ENCODE measurements around the gene NUP98. TPM values are rescaled to one million over a fixed set of nuclear protein-coding genes. Genes with fewer than 3 reads are reported as not detected.

The NUP98 gene
- total and polyA plus RNA-seq, 10 of the 15 experiments (the other 5 are each of a cell fraction or from before 2014, with no cell fraction given): 21.7 to 108 (median 78.9) TPM

DNA sequence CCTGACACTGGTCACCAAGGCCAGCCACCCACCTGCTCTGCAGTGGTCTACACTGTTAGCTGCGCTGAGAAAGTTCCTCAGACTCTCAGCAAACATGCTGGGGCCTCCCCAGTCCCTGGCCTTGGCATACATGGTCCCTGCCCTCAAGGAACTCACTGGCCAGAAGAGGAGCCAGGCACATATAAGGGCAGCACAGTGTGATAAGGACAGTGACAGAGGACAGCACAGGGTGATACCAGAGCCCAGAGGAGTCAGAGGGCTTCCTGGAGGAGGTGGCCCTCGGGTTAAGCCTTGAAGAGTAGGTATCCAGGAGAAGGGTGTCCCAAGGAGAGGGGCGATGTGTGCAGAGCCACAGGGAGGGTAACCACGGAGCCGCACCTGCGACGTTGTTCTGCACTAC is 151.8 kb downstream of the NUP98 start (continued):
- TF ChIP-seq WRNIP1 (IDR thresholded peaks at IDR 0.05; ENCODE audit: borderline replicate concordance, low read depth, low read length) (no peak), NBN (IDR thresholded peaks at IDR 0.05) (no peak)
- TF ChIP-seq, protein P1, sequence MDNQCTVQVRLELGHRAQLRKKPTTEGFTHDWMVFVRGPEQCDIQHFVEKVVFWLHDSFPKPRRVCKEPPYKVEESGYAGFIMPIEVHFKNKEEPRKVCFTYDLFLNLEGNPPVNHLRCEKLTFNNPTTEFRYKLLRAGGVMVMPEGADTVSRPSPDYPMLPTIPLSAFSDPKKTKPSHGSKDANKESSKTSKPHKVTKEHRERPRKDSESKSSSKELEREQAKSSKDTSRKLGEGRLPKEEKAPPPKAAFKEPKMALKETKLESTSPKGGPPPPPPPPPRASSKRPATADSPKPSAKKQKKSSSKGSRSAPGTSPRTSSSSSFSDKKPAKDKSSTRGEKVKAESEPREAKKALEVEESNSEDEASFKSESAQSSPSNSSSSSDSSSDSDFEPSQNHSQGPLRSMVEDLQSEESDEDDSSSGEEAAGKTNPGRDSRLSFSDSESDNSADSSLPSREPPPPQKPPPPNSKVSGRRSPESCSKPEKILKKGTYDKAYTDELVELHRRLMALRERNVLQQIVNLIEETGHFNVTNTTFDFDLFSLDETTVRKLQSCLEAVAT (IDR thresholded peaks at IDR 0.05): no peak
- TF ChIP-seq, protein P2, sequence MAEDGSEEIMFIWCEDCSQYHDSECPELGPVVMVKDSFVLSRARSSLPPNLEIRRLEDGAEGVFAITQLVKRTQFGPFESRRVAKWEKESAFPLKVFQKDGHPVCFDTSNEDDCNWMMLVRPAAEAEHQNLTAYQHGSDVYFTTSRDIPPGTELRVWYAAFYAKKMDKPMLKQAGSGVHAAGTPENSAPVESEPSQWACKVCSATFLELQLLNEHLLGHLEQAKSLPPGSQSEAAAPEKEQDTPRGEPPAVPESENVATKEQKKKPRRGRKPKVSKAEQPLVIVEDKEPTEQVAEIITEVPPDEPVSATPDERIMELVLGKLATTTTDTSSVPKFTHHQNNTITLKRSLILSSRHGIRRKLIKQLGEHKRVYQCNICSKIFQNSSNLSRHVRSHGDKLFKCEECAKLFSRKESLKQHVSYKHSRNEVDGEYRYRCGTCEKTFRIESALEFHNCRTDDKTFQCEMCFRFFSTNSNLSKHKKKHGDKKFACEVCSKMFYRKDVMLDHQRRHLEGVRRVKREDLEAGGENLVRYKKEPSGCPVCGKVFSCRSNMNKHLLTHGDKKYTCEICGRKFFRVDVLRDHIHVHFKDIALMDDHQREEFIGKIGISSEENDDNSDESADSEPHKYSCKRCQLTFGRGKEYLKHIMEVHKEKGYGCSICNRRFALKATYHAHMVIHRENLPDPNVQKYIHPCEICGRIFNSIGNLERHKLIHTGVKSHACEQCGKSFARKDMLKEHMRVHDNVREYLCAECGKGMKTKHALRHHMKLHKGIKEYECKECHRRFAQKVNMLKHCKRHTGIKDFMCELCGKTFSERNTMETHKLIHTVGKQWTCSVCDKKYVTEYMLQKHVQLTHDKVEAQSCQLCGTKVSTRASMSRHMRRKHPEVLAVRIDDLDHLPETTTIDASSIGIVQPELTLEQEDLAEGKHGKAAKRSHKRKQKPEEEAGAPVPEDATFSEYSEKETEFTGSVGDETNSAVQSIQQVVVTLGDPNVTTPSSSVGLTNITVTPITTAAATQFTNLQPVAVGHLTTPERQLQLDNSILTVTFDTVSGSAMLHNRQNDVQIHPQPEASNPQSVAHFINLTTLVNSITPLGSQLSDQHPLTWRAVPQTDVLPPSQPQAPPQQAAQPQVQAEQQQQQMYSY (CRISPR knock-in tag; IDR thresholded peaks at IDR 0.05): no peak

DNA sequence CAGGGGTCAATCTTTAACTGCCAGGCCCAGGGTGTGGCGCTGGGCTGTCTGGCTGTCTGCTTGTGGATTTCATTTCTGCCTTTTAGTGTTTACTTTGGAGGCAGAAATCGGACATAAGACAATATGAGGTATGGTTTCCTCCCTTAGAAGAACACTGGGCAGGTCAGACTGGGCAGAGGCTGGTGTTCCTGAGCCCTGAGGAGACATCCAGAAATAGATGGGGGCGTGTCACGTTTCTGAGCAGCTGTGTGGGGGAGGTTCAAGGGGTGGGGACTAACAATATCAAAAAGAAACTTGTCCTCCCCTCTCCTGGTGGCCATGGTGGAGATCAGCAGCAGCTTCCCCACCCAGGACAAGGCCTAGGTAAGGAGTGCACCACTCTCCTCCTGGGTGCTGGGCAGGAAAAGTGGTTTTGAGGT is 152.5 kb downstream of the NUP98 start, which contains the start of gene ART1:
TSS of gene ART1 (plus strand) at position 312 of the 419 bp plus-strand sequence. CDS start 14,086 bp downstream, outside the sequence.
- DNase-seq (ENCODE audit: low read depth, low spot score): no peak
- WGBS (ENCODE audit: insufficient coverage, insufficient replicate concordance, low lambda C conversion rate, missing lambda C conversion rate): 25% methylated on average over 4 of the region's 4 CpGs
- no peaks in the 10 kb centered on the region for H3K79me2 ChIP-seq (ENCODE audit: control insufficient read depth, insufficient read depth, low read length)
- H3K4me3 ChIP-seq: no peak within 1 kb of the TSS
- no peaks in the 10 kb centered on the region for H4K20me1 ChIP-seq (ENCODE audit: control insufficient read depth, insufficient read depth)
- no peaks in the 10 kb centered on the region; the same call in 2 of the 3 replicates for H3K9me3 ChIP-seq (replicated peaks; ENCODE audit: control insufficient read depth, insufficient read depth, low read length)
- no TSS peak for BruUV-seq (replicated peaks)
- ChIA-PET RAD21 (ENCODE audit: unreplicated experiment) (no interaction called here), SMC1A (ENCODE audit: uncharacterized antibody, unreplicated experiment) (no interaction called here), CTCF (no interaction called here), POLR2A (no interaction called here)
- no peaks in the 10 kb centered on the region; a peak in 1 of 4 replicates for H3K27me3 ChIP-seq (replicated peaks in 1 of 2; ENCODE audit: control insufficient read depth in 2 of 2, insufficient read depth in 2 of 2, low read length in 1 of 2)
- no peak within 1 kb of the TSS for H2AFZ ChIP-seq (ENCODE audit: control insufficient read depth, low read depth, low read length)
- no peak within 1 kb of the TSS for H3K27ac ChIP-seq (ENCODE audit: control insufficient read depth, insufficient read depth)
- no peak for ATAC-seq
- H3K36me3 ChIP-seq (ENCODE audit: control insufficient read depth in 2 of 2, insufficient read depth in 2 of 2, low read length in 1 of 2): no peaks in the 10 kb centered on the region
- no peak within 1 kb of the TSS for H3K9ac ChIP-seq (ENCODE audit: control insufficient read depth, insufficient read depth, low read length)
- no peak within 1 kb of the TSS for H3K4me2 ChIP-seq (ENCODE audit: control insufficient read depth, insufficient read depth)
- H3K4me1 ChIP-seq (ENCODE audit: control insufficient read depth, insufficient read depth, low read length): peaks cover 2% of the 10 kb centered on the region; the same call in 1 of the 2 replicates
- FAIRE-seq: no peak
- in situ Hi-C loops (cut with MboI) (no loop called here), intact Hi-C loops (cut with micrococcal nuclease; ENCODE audit: unreplicated experiment) (no loop called here)
- TF ChIP-seq, protein P3, sequence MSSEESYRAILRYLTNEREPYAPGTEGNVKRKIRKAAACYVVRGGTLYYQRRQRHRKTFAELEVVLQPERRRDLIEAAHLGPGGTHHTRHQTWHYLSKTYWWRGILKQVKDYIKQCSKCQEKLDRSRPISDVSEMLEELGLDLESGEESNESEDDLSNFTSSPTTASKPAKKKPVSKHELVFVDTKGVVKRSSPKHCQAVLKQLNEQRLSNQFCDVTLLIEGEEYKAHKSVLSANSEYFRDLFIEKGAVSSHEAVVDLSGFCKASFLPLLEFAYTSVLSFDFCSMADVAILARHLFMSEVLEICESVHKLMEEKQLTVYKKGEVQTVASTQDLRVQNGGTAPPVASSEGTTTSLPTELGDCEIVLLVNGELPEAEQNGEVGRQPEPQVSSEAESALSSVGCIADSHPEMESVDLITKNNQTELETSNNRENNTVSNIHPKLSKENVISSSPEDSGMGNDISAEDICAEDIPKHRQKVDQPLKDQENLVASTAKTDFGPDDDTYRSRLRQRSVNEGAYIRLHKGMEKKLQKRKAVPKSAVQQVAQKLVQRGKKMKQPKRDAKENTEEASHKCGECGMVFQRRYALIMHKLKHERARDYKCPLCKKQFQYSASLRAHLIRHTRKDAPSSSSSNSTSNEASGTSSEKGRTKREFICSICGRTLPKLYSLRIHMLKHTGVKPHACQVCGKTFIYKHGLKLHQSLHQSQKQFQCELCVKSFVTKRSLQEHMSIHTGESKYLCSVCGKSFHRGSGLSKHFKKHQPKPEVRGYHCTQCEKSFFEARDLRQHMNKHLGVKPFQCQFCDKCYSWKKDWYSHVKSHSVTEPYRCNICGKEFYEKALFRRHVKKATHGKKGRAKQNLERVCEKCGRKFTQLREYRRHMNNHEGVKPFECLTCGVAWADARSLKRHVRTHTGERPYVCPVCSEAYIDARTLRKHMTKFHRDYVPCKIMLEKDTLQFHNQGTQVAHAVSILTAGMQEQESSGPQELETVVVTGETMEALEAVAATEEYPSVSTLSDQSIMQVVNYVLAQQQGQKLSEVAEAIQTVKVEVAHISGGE (CRISPR knock-in tag; IDR thresholded peaks at IDR 0.05): no peak
- no peak for TF ChIP-seq SUPT20H (IDR thresholded peaks at IDR 0.05; ENCODE audit: borderline replicate concordance, control insufficient read depth, low read depth, low read length)
- no peak for TF ChIP-seq SIX5 (IDR thresholded peaks at IDR 0.05; ENCODE audit: low read depth, low read length, severe bottlenecking)
- TF ChIP-seq, protein P4, sequence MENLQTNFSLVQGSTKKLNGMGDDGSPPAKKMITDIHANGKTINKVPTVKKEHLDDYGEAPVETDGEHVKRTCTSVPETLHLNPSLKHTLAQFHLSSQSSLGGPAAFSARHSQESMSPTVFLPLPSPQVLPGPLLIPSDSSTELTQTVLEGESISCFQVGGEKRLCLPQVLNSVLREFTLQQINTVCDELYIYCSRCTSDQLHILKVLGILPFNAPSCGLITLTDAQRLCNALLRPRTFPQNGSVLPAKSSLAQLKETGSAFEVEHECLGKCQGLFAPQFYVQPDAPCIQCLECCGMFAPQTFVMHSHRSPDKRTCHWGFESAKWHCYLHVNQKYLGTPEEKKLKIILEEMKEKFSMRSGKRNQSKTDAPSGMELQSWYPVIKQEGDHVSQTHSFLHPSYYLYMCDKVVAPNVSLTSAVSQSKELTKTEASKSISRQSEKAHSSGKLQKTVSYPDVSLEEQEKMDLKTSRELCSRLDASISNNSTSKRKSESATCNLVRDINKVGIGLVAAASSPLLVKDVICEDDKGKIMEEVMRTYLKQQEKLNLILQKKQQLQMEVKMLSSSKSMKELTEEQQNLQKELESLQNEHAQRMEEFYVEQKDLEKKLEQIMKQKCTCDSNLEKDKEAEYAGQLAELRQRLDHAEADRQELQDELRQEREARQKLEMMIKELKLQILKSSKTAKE (IDR thresholded peaks at IDR 0.05; ENCODE audit: low read depth, poor library complexity, severe bottlenecking): no peak
- no peak for TF ChIP-seq POLR2AphosphoS2 (IDR thresholded peaks at IDR 0.05; ENCODE audit: low read depth, low read length)

All from GM12878 (cell line).